ENCODE measurements around the gene MYPOP. TPM values are rescaled to one million over a fixed set of nuclear protein-coding genes. Genes with fewer than 3 reads are reported as not detected.

Gene MYPOP
- total and polyA plus RNA-seq, 9 of the 15 experiments (the other 6 are each of a cell fraction or from before 2014, with no cell fraction given): 0.32 to 7.6 (median 1.6) TPM

- peak overlapping the region in 1 of 2 experiments; percentile 65; a peak in 1 of 4 replicates for H3K9ac ChIP-seq (ENCODE audit: insufficient read depth in 1 of 2, low read depth in 2 of 2, low read length in 2 of 2)
- H3K4me2 ChIP-seq (ENCODE audit: insufficient read depth, low read length): peak overlapping the region; percentile 49
- no peak for FAIRE-seq
- peak in 1 of 4 experiments; percentile 31 for DNase-seq (ENCODE audit: extremely low read depth in 1 of 4, low spot score in 3 of 4)
- ATAC-seq: peak; percentile 45; the same call in 1 of the 3 replicates
- CTCF ChIA-PET (ENCODE audit: low intra/inter-chr PET ratio): interaction anchor here (0.6 kb wide), 1 partner anchor 40 kb away, joined by 3 read pairs; no protein-coding TSS in a partner anchor
- no peaks in the 10 kb centered on the region for H4K20me1 ChIP-seq (replicated peaks; ENCODE audit: control insufficient read depth, insufficient read depth, low read length)
- H3K36me3 ChIP-seq (ENCODE audit: control insufficient read depth, insufficient read depth, low read length): no peaks in the 10 kb centered on the region
- WGBS (ENCODE audit: insufficient coverage, low coverage, missing lambda C conversion rate): 9% methylated on average over 7 of the region's 8 CpGs
- no TSS peak for BruUV-seq (replicated peaks)
- no peaks in the 10 kb centered on the region for H3K9me1 ChIP-seq (ENCODE audit: control insufficient read depth, insufficient read depth, low read length)
- peak overlapping the region; percentile 76 for H2AFZ ChIP-seq (ENCODE audit: low read depth, low read length)
- in situ Hi-C loops (cut with MboI): no loop called here
- TF ChIP-seq, protein P1, sequence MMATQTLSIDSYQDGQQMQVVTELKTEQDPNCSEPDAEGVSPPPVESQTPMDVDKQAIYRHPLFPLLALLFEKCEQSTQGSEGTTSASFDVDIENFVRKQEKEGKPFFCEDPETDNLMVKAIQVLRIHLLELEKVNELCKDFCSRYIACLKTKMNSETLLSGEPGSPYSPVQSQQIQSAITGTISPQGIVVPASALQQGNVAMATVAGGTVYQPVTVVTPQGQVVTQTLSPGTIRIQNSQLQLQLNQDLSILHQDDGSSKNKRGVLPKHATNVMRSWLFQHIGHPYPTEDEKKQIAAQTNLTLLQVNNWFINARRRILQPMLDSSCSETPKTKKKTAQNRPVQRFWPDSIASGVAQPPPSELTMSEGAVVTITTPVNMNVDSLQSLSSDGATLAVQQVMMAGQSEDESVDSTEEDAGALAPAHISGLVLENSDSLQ (IDR thresholded peaks at IDR 0.05): peak; percentile 64
- TF ChIP-seq ZNF445 (CRISPR knock-in tag; IDR thresholded peaks at IDR 0.05; ENCODE audit: low read depth): no peak
- peak; percentile 74 for TF ChIP-seq MEIS2 (IDR thresholded peaks at IDR 0.05; ENCODE audit: partially characterized antibody)
- no peak for TF ChIP-seq GATAD2B (IDR thresholded peaks at IDR 0.05; ENCODE audit: borderline replicate concordance)
- TF ChIP-seq, protein P2, sequence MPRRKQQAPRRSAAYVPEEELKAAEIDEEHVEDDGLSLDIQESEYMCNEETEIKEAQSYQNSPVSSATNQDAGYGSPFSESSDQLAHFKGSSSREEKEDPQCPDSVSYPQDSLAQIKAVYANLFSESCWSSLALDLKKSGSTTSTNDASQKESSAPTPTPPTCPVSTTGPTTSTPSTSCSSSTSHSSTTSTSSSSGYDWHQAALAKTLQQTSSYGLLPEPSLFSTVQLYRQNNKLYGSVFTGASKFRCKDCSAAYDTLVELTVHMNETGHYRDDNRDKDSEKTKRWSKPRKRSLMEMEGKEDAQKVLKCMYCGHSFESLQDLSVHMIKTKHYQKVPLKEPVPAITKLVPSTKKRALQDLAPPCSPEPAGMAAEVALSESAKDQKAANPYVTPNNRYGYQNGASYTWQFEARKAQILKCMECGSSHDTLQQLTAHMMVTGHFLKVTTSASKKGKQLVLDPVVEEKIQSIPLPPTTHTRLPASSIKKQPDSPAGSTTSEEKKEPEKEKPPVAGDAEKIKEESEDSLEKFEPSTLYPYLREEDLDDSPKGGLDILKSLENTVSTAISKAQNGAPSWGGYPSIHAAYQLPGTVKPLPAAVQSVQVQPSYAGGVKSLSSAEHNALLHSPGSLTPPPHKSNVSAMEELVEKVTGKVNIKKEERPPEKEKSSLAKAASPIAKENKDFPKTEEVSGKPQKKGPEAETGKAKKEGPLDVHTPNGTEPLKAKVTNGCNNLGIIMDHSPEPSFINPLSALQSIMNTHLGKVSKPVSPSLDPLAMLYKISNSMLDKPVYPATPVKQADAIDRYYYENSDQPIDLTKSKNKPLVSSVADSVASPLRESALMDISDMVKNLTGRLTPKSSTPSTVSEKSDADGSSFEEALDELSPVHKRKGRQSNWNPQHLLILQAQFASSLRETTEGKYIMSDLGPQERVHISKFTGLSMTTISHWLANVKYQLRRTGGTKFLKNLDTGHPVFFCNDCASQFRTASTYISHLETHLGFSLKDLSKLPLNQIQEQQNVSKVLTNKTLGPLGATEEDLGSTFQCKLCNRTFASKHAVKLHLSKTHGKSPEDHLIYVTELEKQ (CRISPR knock-in tag; IDR thresholded peaks at IDR 0.05): no peak
- TF ChIP-seq, protein P3, sequence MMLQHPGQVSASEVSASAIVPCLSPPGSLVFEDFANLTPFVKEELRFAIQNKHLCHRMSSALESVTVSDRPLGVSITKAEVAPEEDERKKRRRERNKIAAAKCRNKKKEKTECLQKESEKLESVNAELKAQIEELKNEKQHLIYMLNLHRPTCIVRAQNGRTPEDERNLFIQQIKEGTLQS (IDR thresholded peaks at IDR 0.05): no peak
- TF ChIP-seq, protein P3 (CRISPR knock-in tag; conservative IDR thresholded peaks at IDR 0.05): no peak
- TF ChIP-seq HDAC6 (IDR thresholded peaks at IDR 0.05; ENCODE audit: low read depth, low read length): no peak
- no peak for TF ChIP-seq HOMEZ (CRISPR knock-in tag; IDR thresholded peaks at IDR 0.05)
- peaks cover 17 to 20% of the 10 kb centered on the region in 2 experiments; a peak in 4 of 5 replicates for H3K27me3 ChIP-seq (ENCODE audit: control insufficient read depth in 2 of 2, insufficient read depth in 2 of 2, low read length in 2 of 2)
- POLR2A ChIA-PET: interaction anchor here (0.5 kb wide), 1 partner anchor 79 kb away, joined by 3 read pairs; no protein-coding TSS in a partner anchor
- peaks cover 5 to 7% of the 10 kb centered on the region in 2 experiments; a peak in 3 of 5 replicates for H3K4me1 ChIP-seq (replicated peaks in 1 of 2; ENCODE audit: control insufficient read depth in 2 of 2, insufficient read depth in 2 of 2, low read length in 2 of 2)
- H3K9me3 ChIP-seq (replicated peaks; ENCODE audit: control insufficient read depth, insufficient read depth, low read depth, low read length): no peaks in the 10 kb centered on the region
- H3K4me3 ChIP-seq: no peak overlapping the region
- no peak overlapping the region for H3K27ac ChIP-seq (ENCODE audit: extremely low read depth, low read depth, low read length)
- H3K79me2 ChIP-seq (ENCODE audit: control insufficient read depth, insufficient read depth, low read length): no peaks in the 10 kb centered on the region
- intact Hi-C loops (cut with micrococcal nuclease): no loop called here
Measured at GRCh38 chr19:45920458-45920857, 18.0 kb upstream of the MYPOP start.
